H1 (cell line): ENCODE results near the gene SH2D4B. TPM values are rescaled to one million over a fixed set of nuclear protein-coding genes. Genes with fewer than 3 reads are reported as not detected.

Experiments
- CTCF ChIA-PET: fragments of 300-600 bp; sonication (Branson Sonifier 250); formaldehyde crosslinking; loops from one replicate; lab custom pipeline; 2021; ENCODE audit not compliant: partially characterized antibody; lab: Charles Lee
- POLR2A ChIA-PET: fragments of 300-600 bp; sonication (Branson Sonifier 250); formaldehyde crosslinking; loops from one replicate; lab custom pipeline; 2021; ENCODE audit warnings: inconsistent platforms; ENCODE audit not compliant: partially characterized antibody; lab: Charles Lee
- DNase-seq, 2 experiments: peaks; one replicate each; pipeline versions ENCODE4 v3.0.0 to v3.0.0-alpha.2; 2010 to 2022; ENCODE audit warnings: low spot score in 2 of 2, low read depth in 1 of 2, mixed read lengths in 1 of 2
- FAIRE-seq: peaks from 2 replicates; lab custom pipeline; 2011; peaks lifted over from hg19 to GRCh38; lab: Jason Lieb, UNC
- H2AFZ ChIP-seq: 2 replicates; pipeline ENCODE4 v1.8.1; 2012; ENCODE audit warnings: low read length, inconsistent platforms
- H2AK5ac ChIP-seq: 2 replicates; pipeline ENCODE4 v1.6.1; 2013; ENCODE audit warnings: low read depth, low read length
- H2BK120ac ChIP-seq: replicated peaks from 2 replicates; pipeline ENCODE3; 2013; ENCODE audit warnings: low read depth, low read length, inconsistent platforms
- H2BK12ac ChIP-seq: 2 replicates; pipeline ENCODE4 v1.6.1; 2013; ENCODE audit warnings: low read depth, low read length
- H2BK15ac ChIP-seq: 2 replicates; pipeline ENCODE4 v1.6.1; 2013; ENCODE audit warnings: low read length
- H2BK20ac ChIP-seq: 2 replicates; pipeline ENCODE4 v1.6.1; 2013; ENCODE audit warnings: low read length
- H2BK5ac ChIP-seq: 2 replicates; pipeline ENCODE4 v1.6.1; 2013; ENCODE audit warnings: low read depth, low read length
- H3K14ac ChIP-seq: 2 replicates; pipeline ENCODE4 v1.6.1; 2013; ENCODE audit warnings: inconsistent platforms; ENCODE audit not compliant: insufficient read length
- H3K18ac ChIP-seq: 2 replicates; pipeline ENCODE4 v1.6.1; 2013; ENCODE audit warnings: low read length; ENCODE audit errors: extremely low read depth
- H3K23ac ChIP-seq: 2 replicates; pipeline ENCODE4 v1.6.1; 2013; ENCODE audit warnings: inconsistent platforms; ENCODE audit not compliant: insufficient read length
- H3K23me2 ChIP-seq: 2 replicates; pipeline ENCODE4 v1.6.1; 2013; ENCODE audit warnings: low read depth, low read length
- H3K27ac ChIP-seq: 2 replicates; pipeline ENCODE4 v1.6.1; 2011; ENCODE audit warnings: low read depth, low read length, inconsistent platforms
- H3K27me3 ChIP-seq, 4 experiments: replicated peaks in 1 of 4; 1 replicate in 1 of 4; 2 replicates in 3 of 4; pipeline versions ENCODE4 v1.6.1 to v1.8.1; 2011 to 2013; ENCODE audit warnings: low read length in 3 of 4, mild to moderate bottlenecking in 3 of 4, inconsistent platforms in 2 of 4, mixed read lengths in 2 of 4, moderate library complexity in 1 of 4; ENCODE audit not compliant: control insufficient read depth in 3 of 4, insufficient read depth in 3 of 4; ENCODE audit errors: extremely low read depth in 1 of 4
- H3K36me3 ChIP-seq, 4 experiments: 2 replicates each; pipeline versions ENCODE4 v1.6.1 to v1.8.1; 2011 to 2013; ENCODE audit warnings: mild to moderate bottlenecking in 4 of 4, low read length in 3 of 4, moderate library complexity in 2 of 4, control low read depth in 1 of 4, inconsistent platforms in 1 of 4; ENCODE audit not compliant: insufficient read depth in 4 of 4, control insufficient read depth in 2 of 4
- H3K4ac ChIP-seq: replicated peaks from 2 replicates; pipeline ENCODE3; 2013; ENCODE audit warnings: low read length, low read depth, mixed read lengths, inconsistent platforms; ENCODE audit not compliant: insufficient read length
- H3K4me1 ChIP-seq, 4 experiments: replicated peaks in 1 of 4; 1 replicate in 1 of 4; 2 replicates in 3 of 4; pipeline versions ENCODE4 v1.6.1 to v1.8.1; 2011 to 2013; ENCODE audit warnings: low read length in 3 of 4, inconsistent platforms in 2 of 4, mixed read lengths in 1 of 4; ENCODE audit not compliant: insufficient read depth in 4 of 4, control insufficient read depth in 3 of 4
- H3K4me2 ChIP-seq, 2 experiments: 2 replicates each; pipeline versions ENCODE4 v1.6.1 to v1.8.1; 2011 to 2013; ENCODE audit warnings: low read depth in 2 of 2, low read length in 2 of 2, control low read depth in 1 of 2, inconsistent platforms in 1 of 2, mild to moderate bottlenecking in 1 of 2; ENCODE audit not compliant: insufficient read depth in 1 of 2
- H3K4me3 ChIP-seq, 4 experiments: fragments of 200-600, 300-600 bp in 1 of 4; sonication (generic), shearing (Covaris generic), sonication (Bioruptor Twin) in 1 of 4; 2 replicates each; pipeline versions ENCODE4 v1.5.1 to v1.8.1; 2011 to 2016; ENCODE audit warnings: low read length in 4 of 4, low read depth in 3 of 4, control low read depth in 2 of 4, inconsistent platforms in 2 of 4, mild to moderate bottlenecking in 2 of 4, mixed read lengths in 1 of 4, moderate library complexity in 1 of 4; ENCODE audit not compliant: insufficient read depth in 2 of 4; ENCODE audit errors: extremely low read depth in 1 of 4
- H3K56ac ChIP-seq: replicated peaks from 2 replicates; pipeline ENCODE3; 2013; ENCODE audit warnings: low read depth, mild to moderate bottlenecking, mixed read lengths, low read length, inconsistent platforms; ENCODE audit not compliant: insufficient read length
- H3K79me1 ChIP-seq: 2 replicates; pipeline ENCODE4 v1.6.1; 2013; ENCODE audit warnings: low read depth, low read length, control low read depth
- H3K79me2 ChIP-seq, 2 experiments: 2 replicates each; pipeline versions ENCODE4 v1.6.1 to v1.8.1; 2012 to 2013; ENCODE audit warnings: low read length in 2 of 2, mild to moderate bottlenecking in 2 of 2, inconsistent platforms in 1 of 2; ENCODE audit not compliant: insufficient read depth in 2 of 2, control insufficient read depth in 1 of 2
- H3K9ac ChIP-seq, 4 experiments: replicated peaks in 1 of 4; 1 replicate in 1 of 4; 2 replicates in 3 of 4; pipeline versions ENCODE4 v1.6.1 to v1.8.1; 2011 to 2013; ENCODE audit warnings: low read depth in 3 of 4, low read length in 3 of 4, control low read depth in 2 of 4, mild to moderate bottlenecking in 2 of 4, moderate library complexity in 2 of 4, inconsistent platforms in 1 of 4; ENCODE audit errors: extremely low read depth in 1 of 4
- H3K9me3 ChIP-seq, 2 experiments: 2 replicates each; pipeline versions ENCODE4 v1.6.1 to v1.8.1; 2012 to 2013; ENCODE audit warnings: mild to moderate bottlenecking in 2 of 2, moderate library complexity in 2 of 2, control low read depth in 1 of 2, inconsistent platforms in 1 of 2, low read depth in 1 of 2, low read length in 1 of 2, mixed read lengths in 1 of 2; ENCODE audit not compliant: insufficient read depth in 2 of 2
- H4K20me1 ChIP-seq, 2 experiments: replicated peaks in 1 of 2; 2 replicates each; pipeline versions ENCODE3 to v1.8.1; 2011 to 2013; ENCODE audit warnings: inconsistent platforms in 2 of 2, low read length in 2 of 2, mild to moderate bottlenecking in 1 of 2; ENCODE audit not compliant: insufficient read depth in 2 of 2, control insufficient read depth in 1 of 2
- H4K5ac ChIP-seq: 2 replicates; pipeline ENCODE4 v1.6.1; 2013; ENCODE audit warnings: low read length, low read depth, mixed read lengths, inconsistent platforms; ENCODE audit not compliant: insufficient read length
- H4K8ac ChIP-seq: 2 replicates; pipeline ENCODE4 v1.8.0; 2013; ENCODE audit warnings: mild to moderate bottlenecking, moderate library complexity, low read length, inconsistent platforms; ENCODE audit not compliant: insufficient read depth; ENCODE audit errors: extremely low read depth
- H4K91ac ChIP-seq: replicated peaks from 2 replicates; pipeline ENCODE3; 2013; ENCODE audit warnings: low read length, mixed read lengths, inconsistent platforms; ENCODE audit not compliant: insufficient read length
- BRCA1 ChIP-seq: IDR thresholded peaks from 2 replicates; pipeline ENCODE4 v1.6.1; 2012; ENCODE audit warnings: low read depth, low read length, improper control_type of control experiment
- CHD2 ChIP-seq: IDR thresholded peaks from 2 replicates; pipeline ENCODE4 v1.6.1; 2012; ENCODE audit warnings: low read length, improper control_type of control experiment
- CTCF ChIP-seq, 3 experiments: IDR thresholded peaks; 1 replicate in 2 of 3; 2 replicates in 1 of 3; pipeline versions ENCODE4 v1.5.1 to v1.6.1; 2011; ENCODE audit warnings: low read length in 3 of 3, mild to moderate bottlenecking in 3 of 3, inconsistent platforms in 2 of 3, low read depth in 1 of 3, moderate library complexity in 1 of 3; ENCODE audit not compliant: insufficient read depth in 1 of 3; ENCODE audit errors: control extremely low read depth in 1 of 3
- E2F6 ChIP-seq: IDR thresholded peaks from 2 replicates; pipeline ENCODE4 v1.6.1; 2012; ENCODE audit warnings: inconsistent platforms
- KDM1A ChIP-seq: fragments of 200-600, 300-600 bp; sonication (generic); IDR thresholded peaks from 2 replicates; pipeline ENCODE4 v1.7.1; 2016; ENCODE audit warnings: mild to moderate bottlenecking, low read length, borderline replicate concordance
- KDM5A ChIP-seq: fragments of 200-600 bp; IDR thresholded peaks from 2 replicates; pipeline ENCODE4 v1.7.1; 2012; ENCODE audit warnings: mild to moderate bottlenecking, low read length, inconsistent platforms, mixed read lengths
- PHF8 ChIP-seq: fragments of 200-600 bp; sonication (generic); conservative IDR thresholded peaks from 2 replicates; pipeline ENCODE4 v1.7.1; 2012; ENCODE audit warnings: low read depth, mild to moderate bottlenecking, inconsistent platforms, low read length, moderate library complexity
- SAP30 ChIP-seq: fragments of 300-600 bp; sonication (generic); IDR thresholded peaks from 2 replicates; pipeline ENCODE4 v1.7.1; 2012; ENCODE audit warnings: low read length, moderate library complexity, mild to moderate bottlenecking, inconsistent platforms; ENCODE audit not compliant: insufficient read depth, insufficient replicate concordance
- USF2 ChIP-seq: IDR thresholded peaks from 2 replicates; pipeline ENCODE4 v1.6.1; 2011; ENCODE audit warnings: low read length, improper control_type of control experiment
- WGBS, 2 experiments: shearing (Covaris generic) in 1 of 2; methylation state at CpG; one replicate each; pipeline versions ENCODE4 v1.1.6 to v1.1.7; 2013 to 2015; ENCODE audit warnings: low lambda C conversion rate in 2 of 2, mixed read lengths in 2 of 2, inconsistent platforms in 1 of 2, low coverage in 1 of 2, missing lambda C conversion rate in 1 of 2; ENCODE audit not compliant: insufficient replicate concordance in 2 of 2, insufficient coverage in 1 of 2, insufficient read length in 1 of 2; ENCODE audit errors: extremely low coverage in 1 of 2, missing lambda C conversion rate in 1 of 2; 5-methylcytosine and 5-hydroxymethylcytosine counted together
- polyA plus RNA-seq, 7 experiments: library from polyadenylated mRNA; depleted of rRNA in 3 of 7; stranded (reverse) in 5 of 7; unstranded in 2 of 7; fragments of >200 nt in 5 of 7; fragments of 200-250 nt in 2 of 7; gene quantifications; 1 replicate in 5 of 7; 2 replicates in 1 of 7; 4 replicates in 1 of 7; pipeline versions ENCODE4 v1.2.1 to v1.2.3, GENCODE V29; 2011 to 2013; ENCODE audit warnings: missing spikeins in 2 of 7, mixed read lengths in 2 of 7
- total RNA-seq: library from RNA; stranded (reverse); fragmentation: NEBNext Ultra II Directional; extraction: Animal tissue kit (Norgen Biotek cat#: 25700); gene quantifications from 2 replicates; pipeline ENCODE4 v1.2.1, GENCODE V29; 2021

SH2D4B gene
- total and polyA plus RNA-seq, 2 of the 8 experiments (the other 6 are each of a cell fraction or from before 2014, with no cell fraction given) = 0.06 to 0.13 TPM

GRCh38 chr10:80660266-80660665 is 122.6 kb downstream of the SH2D4B start:
- ChIA-PET CTCF (interaction anchor here (0.6 to 6.5 kb wide), 7 partner anchors 10 to 360 kb away, joined by 3 to 88 read pairs (median 42); no protein-coding TSS in a partner anchor), POLR2A (interaction anchor here (0.7 kb wide), 1 partner anchor 12 kb away, joined by 3 read pairs; no protein-coding TSS in a partner anchor)
- Histone ChIP-seq H4K8ac (no peak overlapping the region), H3K4ac (no peak overlapping the region), H2BK12ac (no peak overlapping the region), H2AFZ (no peak overlapping the region), H4K20me1 (no peaks in the 10 kb centered on the region), H3K79me1 (no peaks in the 10 kb centered on the region), H3K56ac (no peak overlapping the region), H3K23me2 (peaks cover 23% of the 10 kb centered on the region; the same call in 1 of the 2 replicates), H3K4me1 (peaks cover 0 to 4% (median 3%) of the 10 kb centered on the region in 4 experiments; a peak in 3 of 7 replicates), H3K18ac (no peak overlapping the region), H3K27me3 (peaks cover 0 to 2% (median 0%) of the 10 kb centered on the region in 4 experiments; a peak in 2 of 7 replicates), H3K36me3 (no peaks in the 10 kb centered on the region), H3K23ac (no peak overlapping the region), H4K5ac (no peak overlapping the region), H2BK5ac (no peak overlapping the region), H2BK15ac (no peak overlapping the region), H3K79me2 (peaks cover 0 to 4% of the 10 kb centered on the region in 2 experiments; a peak in 1 of 4 replicates), H3K4me2 (no peak overlapping the region), H3K9me3 (peaks cover 5 to 9% of the 10 kb centered on the region in 2 experiments; a peak in 2 of 4 replicates), H2BK20ac (no peak overlapping the region), H3K9ac (no peak overlapping the region), H3K27ac (no peak overlapping the region), H2AK5ac (no peak overlapping the region), H2BK120ac (no peak overlapping the region), H3K4me3 (no peak overlapping the region), H3K14ac (no peak overlapping the region), H4K91ac (no peak overlapping the region)
- 83% methylated on average over 7 of the region's 7 CpGs; no CpG with 5 or more reads in 1 of the 2 experiments for WGBS, 2 experiments
- DNase-seq = no peak
- no peak for FAIRE-seq
- TF ChIP-seq USF2 (no peak), BRCA1 (no peak), CHD2 (no peak), E2F6 (no peak), CTCF (IDR thresholded peaks at IDR 0.05; ENCODE audit: control extremely low read depth in 1 of 3, insufficient read depth in 1 of 3, low read depth in 1 of 3, low read length in 3 of 3) (no peak), SAP30 (no peak), KDM1A (no peak), PHF8 (no peak), KDM5A (no peak)
